OCI-LY3 (cell line): ENCODE results near the gene GRIP2.

Experiments
- CTCF ChIP-seq: fragments of 200-600, 300-600 bp; sonication (generic); IDR thresholded peaks from 2 replicates; pipeline ENCODE4 v1.5.1; 2014; ENCODE audit warnings: antibody characterized with exemption, low read length, low read depth
- EZH2phosphoT487 ChIP-seq: fragments of 200-600 bp; shearing (Covaris generic); IDR thresholded peaks from 2 replicates; pipeline ENCODE4 v1.6.1; 2018; ENCODE audit warnings: antibody characterized with exemption, mixed run types, low read depth

DNA sequence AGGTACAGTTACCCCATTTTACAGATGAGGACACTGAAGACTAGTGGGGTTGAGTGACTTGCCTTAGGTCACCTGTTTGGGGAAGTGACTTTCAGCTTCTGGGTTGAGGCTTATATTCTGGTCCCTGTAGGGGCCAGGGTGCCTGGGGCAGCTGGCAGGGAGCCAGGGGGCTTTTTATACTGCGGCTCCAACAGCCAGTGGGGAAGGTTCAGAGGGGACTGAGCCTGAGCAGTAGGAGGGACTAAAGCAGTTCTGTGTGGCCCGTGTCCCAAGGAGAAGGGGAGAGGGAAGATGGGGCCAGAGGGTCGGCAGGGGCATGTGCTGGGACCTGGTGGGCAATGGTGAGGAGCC, 100.0 kb downstream of the GRIP2 start:
- TF ChIP-seq CTCF: no peak
- no peak for TF ChIP-seq EZH2phosphoT487
